ENCODE results near the gene TRIM44. TPM values are rescaled to one million over a fixed set of nuclear protein-coding genes. Genes with fewer than 3 reads are reported as not detected.
A peak's percentile ranks its signal among the peaks of the same experiment; 100 is the strongest.

Gene TRIM44
- total RNA-seq, 1 donor from 2014 or later = 6.1 TPM

DNA sequence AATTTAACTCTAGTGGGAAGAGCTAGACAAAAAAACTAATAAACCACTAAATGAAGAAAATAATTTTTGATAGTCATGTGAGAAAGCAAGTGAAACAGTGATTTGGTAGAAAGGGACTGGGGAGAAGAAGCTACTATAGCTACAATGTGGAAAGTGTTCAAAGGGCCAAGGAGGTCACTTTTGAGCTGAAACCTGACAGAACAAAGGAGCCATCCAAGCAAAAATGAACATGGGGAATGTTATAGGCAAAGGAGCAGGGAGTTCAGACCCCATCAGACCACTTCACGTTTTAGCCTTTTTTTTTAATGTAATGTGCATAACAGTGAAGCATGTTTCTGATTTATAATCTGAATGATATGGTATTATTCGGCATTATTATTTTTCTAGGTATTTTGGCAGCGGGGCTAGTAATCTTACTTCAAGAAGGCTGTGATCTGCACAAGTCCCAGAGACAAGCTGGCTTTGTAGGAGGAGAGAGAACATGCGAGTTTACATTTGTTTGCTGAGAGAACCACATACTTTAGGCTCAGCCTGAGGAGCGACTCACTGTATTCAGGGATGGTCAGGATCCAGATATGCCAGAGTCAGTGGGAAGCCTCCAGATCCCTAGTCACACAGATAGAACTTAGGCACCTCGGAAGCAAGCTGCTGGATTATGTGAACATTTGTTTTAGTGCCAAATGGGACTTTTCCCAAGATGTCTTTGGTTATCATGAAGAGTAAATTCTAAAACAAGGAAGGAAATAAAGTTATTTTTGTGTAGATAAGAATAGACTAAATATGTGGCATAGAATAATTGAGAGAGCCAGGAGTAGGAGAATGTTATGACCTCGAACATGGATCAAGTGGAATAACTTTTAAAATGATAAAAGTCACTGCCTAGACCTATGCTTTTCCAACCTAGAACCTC lies 118.6 kb downstream of the TRIM44 start:
- peaks cover 0 to 10% of the 10 kb centered on the region in 2 donors for H3K9me3 ChIP-seq
- intact Hi-C loops (cut with DNase I) = no loop called here
- H3K27me3 ChIP-seq = no peaks in the 10 kb centered on the region
- no peak overlapping the region for H3K27ac ChIP-seq
- H3K4me1 ChIP-seq = peaks cover 0 to 15% of the 10 kb centered on the region in 2 donors
- DNase-seq (ENCODE audit: low spot score in 2 of 2) = no peak
- TF ChIP-seq, protein P1, sequence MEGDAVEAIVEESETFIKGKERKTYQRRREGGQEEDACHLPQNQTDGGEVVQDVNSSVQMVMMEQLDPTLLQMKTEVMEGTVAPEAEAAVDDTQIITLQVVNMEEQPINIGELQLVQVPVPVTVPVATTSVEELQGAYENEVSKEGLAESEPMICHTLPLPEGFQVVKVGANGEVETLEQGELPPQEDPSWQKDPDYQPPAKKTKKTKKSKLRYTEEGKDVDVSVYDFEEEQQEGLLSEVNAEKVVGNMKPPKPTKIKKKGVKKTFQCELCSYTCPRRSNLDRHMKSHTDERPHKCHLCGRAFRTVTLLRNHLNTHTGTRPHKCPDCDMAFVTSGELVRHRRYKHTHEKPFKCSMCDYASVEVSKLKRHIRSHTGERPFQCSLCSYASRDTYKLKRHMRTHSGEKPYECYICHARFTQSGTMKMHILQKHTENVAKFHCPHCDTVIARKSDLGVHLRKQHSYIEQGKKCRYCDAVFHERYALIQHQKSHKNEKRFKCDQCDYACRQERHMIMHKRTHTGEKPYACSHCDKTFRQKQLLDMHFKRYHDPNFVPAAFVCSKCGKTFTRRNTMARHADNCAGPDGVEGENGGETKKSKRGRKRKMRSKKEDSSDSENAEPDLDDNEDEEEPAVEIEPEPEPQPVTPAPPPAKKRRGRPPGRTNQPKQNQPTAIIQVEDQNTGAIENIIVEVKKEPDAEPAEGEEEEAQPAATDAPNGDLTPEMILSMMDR (IDR thresholded peaks at IDR 0.05) = no peak
- no peak overlapping the region for H3K4me3 ChIP-seq
- no peaks in the 10 kb centered on the region for H3K36me3 ChIP-seq

DNA sequence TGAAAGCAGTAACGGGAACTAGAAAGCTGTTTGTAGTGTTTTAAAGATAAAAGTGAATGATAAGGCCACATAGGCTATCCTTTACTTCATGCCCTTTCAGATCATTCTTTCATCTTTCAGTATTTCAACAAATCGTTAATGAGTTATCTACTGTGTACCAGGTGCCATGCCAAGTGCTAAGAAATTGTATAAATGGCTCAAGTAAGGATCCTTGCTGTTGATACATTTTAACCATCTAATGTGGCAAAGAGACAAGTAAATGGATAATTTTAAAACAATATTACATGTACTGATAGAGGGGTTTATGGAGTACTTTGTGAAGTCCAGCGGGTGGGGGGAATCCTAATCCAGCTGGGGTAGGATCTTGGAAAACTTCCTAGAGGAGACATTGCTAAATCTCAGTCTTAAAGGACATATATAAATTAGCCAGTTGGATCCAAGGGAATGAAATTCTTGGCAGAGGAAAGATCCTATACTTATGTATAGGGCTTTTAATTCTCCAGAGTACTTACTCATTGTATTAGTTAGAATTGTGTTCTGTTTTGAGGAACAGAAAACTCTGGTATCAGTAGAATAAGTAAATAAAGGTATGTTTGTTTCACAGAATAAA lies 119.4 kb downstream of the TRIM44 start:
- no peak overlapping the region for H3K4me3 ChIP-seq
- TF ChIP-seq, protein P1 (IDR thresholded peaks at IDR 0.05) = no peak
- H3K36me3 ChIP-seq = no peaks in the 10 kb centered on the region
- H3K27ac ChIP-seq = no peak overlapping the region
- H3K4me1 ChIP-seq = peaks cover 0 to 18% of the 10 kb centered on the region in 2 donors
- H3K9me3 ChIP-seq = peaks cover 0 to 10% of the 10 kb centered on the region in 2 donors
- H3K27me3 ChIP-seq = no peaks in the 10 kb centered on the region
- no peak for DNase-seq (ENCODE audit: low spot score in 2 of 2)
- intact Hi-C loops (cut with DNase I) = no loop called here

DNA sequence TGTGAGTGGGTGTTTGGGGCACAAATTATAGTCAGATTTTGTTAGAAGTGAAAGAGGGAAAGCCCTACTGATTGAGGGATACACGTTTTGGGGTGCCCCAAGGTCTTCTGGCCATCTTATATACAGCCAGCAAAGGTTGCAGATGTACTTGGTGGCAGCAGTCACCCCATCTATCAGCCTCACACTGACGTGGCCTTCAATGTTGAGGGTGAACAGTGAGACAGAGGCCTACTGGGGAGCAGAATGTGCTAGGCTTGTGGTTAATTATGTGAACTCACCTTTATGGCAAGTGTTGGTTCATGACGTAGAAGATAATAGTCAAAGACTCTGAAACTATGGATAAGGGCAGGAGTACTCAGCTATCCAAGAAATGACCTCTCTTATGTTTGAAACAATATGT lies 121.2 kb downstream of the TRIM44 start:
- no peaks in the 10 kb centered on the region for H3K36me3 ChIP-seq
- intact Hi-C loops (cut with DNase I) = no loop called here
- no peaks in the 10 kb centered on the region for H3K27me3 ChIP-seq
- H3K27ac ChIP-seq = no peak overlapping the region
- DNase-seq (ENCODE audit: low spot score in 2 of 2) = no peak
- no peak overlapping the region for H3K4me3 ChIP-seq
- H3K9me3 ChIP-seq = peaks cover 0 to 10% of the 10 kb centered on the region in 2 donors
- H3K4me1 ChIP-seq = peaks cover 0 to 18% of the 10 kb centered on the region in 2 donors
- TF ChIP-seq, protein P1 (IDR thresholded peaks at IDR 0.05) = no peak

DNA sequence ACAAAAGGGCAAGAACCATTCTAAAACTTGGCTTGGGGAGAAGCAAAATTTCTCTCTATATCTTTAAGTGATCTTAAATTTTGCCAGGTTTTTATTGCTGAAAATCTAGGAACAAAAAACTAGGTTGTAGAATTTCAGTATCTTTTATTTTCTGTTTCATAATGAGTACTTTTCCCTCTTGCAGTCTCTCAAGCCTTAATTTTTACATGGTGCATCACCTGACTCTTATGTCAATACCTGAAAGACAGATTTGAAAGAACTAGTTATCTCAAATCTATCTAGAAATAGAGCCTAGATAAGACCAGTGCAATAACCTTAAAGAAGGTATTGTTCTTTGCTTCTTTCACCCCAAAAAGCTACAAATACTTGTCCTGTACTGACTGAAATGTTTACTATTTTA lies 122.1 kb downstream of the TRIM44 start:
- TF ChIP-seq, protein P1 (IDR thresholded peaks at IDR 0.05) = no peak
- no peak overlapping the region for H3K27ac ChIP-seq
- no peak overlapping the region for H3K4me3 ChIP-seq
- no peak for DNase-seq (ENCODE audit: low spot score in 2 of 2)
- intact Hi-C loops (cut with DNase I) = no loop called here
- no peaks in the 10 kb centered on the region for H3K36me3 ChIP-seq
- H3K27me3 ChIP-seq = no peaks in the 10 kb centered on the region
- peaks cover 0 to 6% of the 10 kb centered on the region in 2 donors for H3K9me3 ChIP-seq
- peaks cover 0 to 18% of the 10 kb centered on the region in 2 donors for H3K4me1 ChIP-seq

DNA sequence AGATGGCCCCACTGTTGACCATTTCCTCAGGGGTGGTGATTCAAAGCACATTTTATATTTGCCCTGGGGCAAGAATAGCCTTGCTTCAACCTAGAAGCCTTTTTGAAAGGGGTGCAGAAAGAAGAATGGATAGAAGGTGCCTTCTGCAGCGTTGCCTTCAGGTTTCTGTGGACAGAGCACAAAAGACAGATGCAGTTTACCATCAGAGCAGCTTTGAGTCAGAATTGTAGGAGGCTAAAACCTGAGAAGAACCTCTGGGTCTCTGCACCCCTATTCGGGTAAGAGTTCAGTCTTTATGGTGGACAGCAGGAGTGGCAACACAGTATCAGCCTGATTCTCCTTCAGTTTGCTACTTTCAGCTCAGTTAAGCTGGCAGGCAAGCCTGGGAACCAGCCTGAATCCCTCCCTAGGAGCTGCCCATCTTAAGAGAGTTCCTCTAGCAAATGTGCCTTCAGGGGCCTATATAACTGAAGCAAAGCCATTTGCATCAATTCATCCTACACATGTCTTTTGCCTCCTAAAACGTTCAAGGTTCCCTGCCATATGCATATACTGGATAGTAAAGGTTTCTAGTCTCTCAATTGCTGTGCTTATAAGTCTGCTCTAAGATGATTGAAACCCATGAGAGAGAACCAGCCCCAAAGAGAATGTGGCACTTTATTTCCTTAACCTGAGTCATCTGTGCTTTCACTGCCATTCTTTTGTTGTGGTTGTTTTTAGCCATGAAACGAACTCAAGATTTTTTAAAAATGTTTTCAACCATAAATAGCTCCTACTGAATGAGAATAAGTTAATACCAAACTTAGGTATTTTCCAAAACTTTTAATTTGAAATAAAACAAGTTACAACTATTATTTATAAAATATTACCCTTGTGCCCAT lies 123.0 kb downstream of the TRIM44 start:
- no peaks in the 10 kb centered on the region for H3K9me3 ChIP-seq
- TF ChIP-seq, protein P1 (IDR thresholded peaks at IDR 0.05) = no peak
- H3K4me1 ChIP-seq = peaks cover 0 to 18% of the 10 kb centered on the region in 2 donors

More for the DNA sequence above, 123.0 kb downstream of the TRIM44 start:
- Histone ChIP-seq H3K27me3 (no peaks in the 10 kb centered on the region), H3K4me3 (no peak overlapping the region), H3K36me3 (no peaks in the 10 kb centered on the region), H3K27ac (peak overlapping the region in 1 of 2 donors; percentile 23)
- intact Hi-C loops (cut with DNase I) = no loop called here
- no peak for DNase-seq (ENCODE audit: low spot score in 2 of 2)
